MG63 (cell line): Measurements from ENCODE around the gene METTL6. TPM values are rescaled to one million over a fixed set of nuclear protein-coding genes. Genes with fewer than 3 reads are reported as not detected.

ENCODE experiments used
- DNase-seq: peaks from one replicate; pipeline ENCODE4 v3.0.0-alpha.2; 2020
- H3K27me3 ChIP-seq: fragments of 250-450 bp; sonication (Bioruptor Pico); 2 replicates; pipeline ENCODE4 v1.5.1; 2020; ENCODE audit warnings: mild to moderate bottlenecking, moderate library complexity
- H3K36me3 ChIP-seq: fragments of 250-450 bp; sonication (Bioruptor Pico); 2 replicates; pipeline ENCODE4 v1.5.1; 2020; ENCODE audit warnings: mild to moderate bottlenecking, moderate library complexity
- H3K4me3 ChIP-seq: fragments of 250-450 bp; sonication (Bioruptor Pico); 2 replicates; pipeline ENCODE4 v1.5.1; 2020; ENCODE audit warnings: mild to moderate bottlenecking, moderate library complexity
- H3K9me3 ChIP-seq: fragments of 250-450 bp; sonication (Bioruptor Pico); 2 replicates; pipeline ENCODE4 v1.5.1; 2020; ENCODE audit warnings: mild to moderate bottlenecking, moderate library complexity
- total RNA-seq: library from RNA; depleted of rRNA; stranded (reverse); fragments of >200 nt; shearing (Covaris generic); gene quantifications from 2 replicates; pipeline ENCODE4 v1.2.3, GENCODE V29; 2014; ENCODE audit warnings: low replicate concordance; rRNA removed

Gene METTL6
- total RNA-seq, 1 experiment from 2014 or later, result 13.7 TPM

DNA sequence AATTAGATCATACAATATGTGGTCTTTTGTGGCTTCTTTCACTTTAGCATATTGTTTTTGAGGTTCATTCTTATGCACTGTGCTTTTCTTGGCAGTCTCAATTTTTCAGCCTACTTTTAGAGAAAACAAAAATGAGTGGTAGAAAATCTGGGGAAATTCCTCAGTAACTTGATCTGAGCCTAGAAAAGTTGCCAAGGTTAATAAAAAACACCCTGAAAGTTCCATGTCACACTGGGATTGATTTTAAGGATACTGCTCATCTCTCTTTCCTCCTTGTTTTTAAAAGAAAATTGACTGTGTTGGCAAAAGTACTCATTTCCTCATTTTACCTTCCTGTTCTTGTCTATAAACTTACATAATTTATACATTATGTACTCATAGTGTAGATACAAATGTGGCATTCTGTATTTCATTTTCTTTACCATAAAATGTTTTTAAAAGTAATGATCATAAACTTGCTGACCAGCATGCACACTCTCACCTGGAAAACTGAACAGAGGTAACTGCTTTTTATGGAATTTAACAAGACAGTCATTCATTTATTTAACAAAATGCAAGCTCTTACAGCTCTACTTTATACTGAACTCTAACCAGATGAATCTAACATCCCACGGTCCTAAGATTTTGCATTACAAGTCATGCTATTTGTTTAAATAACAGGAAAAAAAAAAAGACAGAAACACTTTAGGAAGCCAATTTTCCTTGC is 66.4 kb downstream of the METTL6 start:
- Histone ChIP-seq H3K36me3 (no peaks in the 10 kb centered on the region), H3K27me3 (no peaks in the 10 kb centered on the region), H3K9me3 (no peaks in the 10 kb centered on the region), H3K4me3 (no peak overlapping the region)
- no peak for DNase-seq

Other genes with a start within 250 kb of the METTL6 start
- gene CAPN7, start 221.3 kb downstream of the METTL6 start, total RNA-seq, result 9.6 and 11.2 TPM in 2 replicates
- 2.8 and 3.1 TPM in 2 replicates for gene SH3BP5, start 95.0 kb downstream of the METTL6 start, total RNA-seq
- 5.6 and 9.9 TPM in 2 replicates for gene EAF1, start 54 bp upstream of the METTL6 start, total RNA-seq
- not detected in 2 replicates for gene COLQ, start 94.2 kb upstream of the METTL6 start, total RNA-seq
- 0.91 and 1.9 TPM in 2 replicates for gene HACL1, start 174.0 kb upstream of the METTL6 start, total RNA-seq
- 6.8 and 11.9 TPM in 2 replicates for gene BTD, start 174.2 kb upstream of the METTL6 start, total RNA-seq